HCT116 (cell line): Measurements from ENCODE around the gene COL5A2. TPM values are rescaled to one million over a fixed set of nuclear protein-coding genes. Genes with fewer than 3 reads are reported as not detected.

Experiments
- ATAC-seq: fragments of 200-7000 bp; cut with Tn5 transposase; 2 replicates; pipeline ENCODE4 v1.9.1; 2020; ENCODE audit warnings: mild to moderate bottlenecking, moderate library complexity
- BruUV-seq: library from RNA; stranded (reverse); fragments of 400-500 nt; replicated peaks from 2 replicates; lab custom pipeline; 2021; lab: Mats Ljungman, UMichigan
- CTCF ChIA-PET: fragments of 300-600 bp; sonication (Branson Sonifier 250); formaldehyde crosslinking; loops from one replicate; lab custom pipeline; 2021; ENCODE audit warnings: antibody characterized with exemption; lab: Charles Lee
- POLR2A ChIA-PET: fragments of 300-600, 350-600 bp; sonication (Branson Sonifier 250); formaldehyde crosslinking; loops from one replicate; lab custom pipeline; 2021; ENCODE audit warnings: antibody characterized with exemption; lab: Charles Lee
- RAD21 ChIA-PET, 2 experiments: fragments of 300-600 bp; sonication (Branson Sonifier 250); formaldehyde crosslinking; loops; one replicate each; lab custom pipeline; 2023; ENCODE audit warnings: low total read pairs in 2 of 2; ENCODE audit not compliant: uncharacterized antibody in 2 of 2, unreplicated experiment in 2 of 2, low non-redundant PET in 1 of 2; lab: Charles Lee
- DNase-seq: peaks from one replicate; pipeline ENCODE4 v3.0.0-alpha.2; 2010; ENCODE audit warnings: low read depth, low spot score
- H2AFZ ChIP-seq: fragments of 200-600 bp; shearing (Covaris generic), sonication (generic); 2 replicates; pipeline ENCODE4 v1.6.1; 2017; ENCODE audit warnings: low read depth, mixed run types, mixed read lengths, antibody characterized with exemption, low read length; ENCODE audit not compliant: poor library complexity, severe bottlenecking
- H3K27ac ChIP-seq: 2 replicates; pipeline ENCODE4 v1.5.1; 2012; ENCODE audit warnings: low read depth, low read length
- H3K27me3 ChIP-seq: fragments of 200-600 bp; sonication (generic); 2 replicates; pipeline ENCODE4 v1.6.1; 2016; ENCODE audit warnings: mixed run types, low read length, mixed read lengths; ENCODE audit not compliant: insufficient read depth
- H3K36me3 ChIP-seq, 2 experiments: fragments of 200-500 bp in 1 of 2; fragments of 200-600 bp in 1 of 2; sonication (Bioruptor generic) in 1 of 2; sonication (generic) in 1 of 2; 2 replicates each; pipeline versions ENCODE4 v1.5.1 to v1.6.1; 2014 to 2016; ENCODE audit warnings: low read length in 2 of 2, inconsistent platforms in 1 of 2, mixed read lengths in 1 of 2, mixed run types in 1 of 2; ENCODE audit not compliant: insufficient read depth in 2 of 2, control insufficient read depth in 1 of 2
- H3K4me1 ChIP-seq, 2 experiments: fragments of 200-600 bp in 1 of 2; sonication (generic) in 1 of 2; 2 replicates each; pipeline versions ENCODE4 v1.5.1 to v1.6.1; 2012 to 2017; ENCODE audit warnings: low read length in 2 of 2, inconsistent platforms in 1 of 2, mild to moderate bottlenecking in 1 of 2, mixed read lengths in 1 of 2, mixed run types in 1 of 2, moderate library complexity in 1 of 2; ENCODE audit not compliant: insufficient read depth in 2 of 2, control insufficient read depth in 1 of 2
- H3K4me2 ChIP-seq: fragments of 200-600 bp; sonication (generic); 2 replicates; pipeline ENCODE4 v1.6.1; 2017; ENCODE audit warnings: mixed run types, low read length, mixed read lengths
- H3K4me3 ChIP-seq, 2 experiments: fragments of 200-600 bp in 1 of 2; sonication (generic) in 1 of 2; replicated peaks in 1 of 2; 2 replicates each; pipeline ENCODE4 v1.5.1; 2011 to 2016; ENCODE audit warnings: low read length in 2 of 2, control low read depth in 1 of 2, low read depth in 1 of 2, mild to moderate bottlenecking in 1 of 2, mixed read lengths in 1 of 2, mixed run types in 1 of 2
- H3K79me2 ChIP-seq: fragments of 200-600 bp; sonication (generic); 2 replicates; pipeline ENCODE4 v1.6.1; 2017; ENCODE audit warnings: mild to moderate bottlenecking, mixed run types, low read length, moderate library complexity, mixed read lengths; ENCODE audit not compliant: insufficient read depth
- H3K9ac ChIP-seq: fragments of 200-600 bp; sonication (generic); 2 replicates; pipeline ENCODE4 v1.6.1; 2016; ENCODE audit warnings: low read length, mixed read lengths
- H3K9me2 ChIP-seq: fragments of 200-600 bp; sonication (generic), shearing (Covaris generic); 2 replicates; pipeline ENCODE4 v1.6.1; 2017; ENCODE audit warnings: mixed run types, mild to moderate bottlenecking, moderate library complexity; ENCODE audit not compliant: insufficient read depth
- H3K9me3 ChIP-seq, 2 experiments: fragments of 200-500 bp in 1 of 2; fragments of 200-600 bp in 1 of 2; sonication (Bioruptor generic) in 1 of 2; sonication (generic) in 1 of 2; 2 replicates each; pipeline ENCODE4 v1.6.1; 2014 to 2017; ENCODE audit warnings: low read length in 2 of 2, mixed read lengths in 2 of 2, inconsistent platforms in 1 of 2, low read depth in 1 of 2, mild to moderate bottlenecking in 1 of 2, mixed run types in 1 of 2, moderate library complexity in 1 of 2; ENCODE audit not compliant: control insufficient read depth in 1 of 2, insufficient read depth in 1 of 2
- H4K20me1 ChIP-seq: fragments of 200-600 bp; sonication (generic), shearing (Covaris generic); 2 replicates; pipeline ENCODE4 v1.6.1; 2017; ENCODE audit warnings: mixed run types, mild to moderate bottlenecking, moderate library complexity; ENCODE audit not compliant: insufficient read depth
- CBX3 ChIP-seq: IDR thresholded peaks from 2 replicates; pipeline ENCODE4 v1.6.1; 2012; ENCODE audit warnings: low read depth
- CEBPB ChIP-seq: IDR thresholded peaks from 2 replicates; pipeline ENCODE4 v1.6.1; 2012; ENCODE audit warnings: low read depth
- EGR1 ChIP-seq: IDR thresholded peaks from 2 replicates; pipeline ENCODE4 v1.6.1; 2012; ENCODE audit warnings: low read depth
- ELF1 ChIP-seq: IDR thresholded peaks from 2 replicates; pipeline ENCODE4 v1.6.1; 2012; ENCODE audit warnings: low read depth, borderline replicate concordance
- EZH2 ChIP-seq: fragments of 200-600 bp; sonication (generic); IDR thresholded peaks from 2 replicates; pipeline ENCODE4 v1.6.1; 2017; ENCODE audit warnings: antibody characterized with exemption, mixed run types
- EZH2phosphoT487 ChIP-seq: fragments of 200-600 bp; IDR thresholded peaks from 2 replicates; pipeline ENCODE4 v1.6.1; 2018; ENCODE audit warnings: antibody characterized with exemption, borderline replicate concordance
- FOSL1 ChIP-seq: IDR thresholded peaks from 2 replicates; pipeline ENCODE4 v1.6.1; 2012; ENCODE audit warnings: low read depth
- POLR2A ChIP-seq: IDR thresholded peaks from 2 replicates; pipeline ENCODE4 v1.7.0; 2011; ENCODE audit warnings: borderline replicate concordance; ENCODE audit not compliant: insufficient read depth, insufficient read length; ENCODE audit errors: extremely low read depth
- POLR2AphosphoS5 ChIP-seq: IDR thresholded peaks from 2 replicates; pipeline ENCODE4 v1.6.1; 2011; ENCODE audit warnings: mild to moderate bottlenecking, low read depth, low read length, moderate library complexity
- SIN3A ChIP-seq: IDR thresholded peaks from 2 replicates; pipeline ENCODE4 v1.6.1; 2012; ENCODE audit warnings: low read depth
- SP1 ChIP-seq: IDR thresholded peaks from 2 replicates; pipeline ENCODE4 v1.6.1; 2012; ENCODE audit warnings: low read depth
- SRF ChIP-seq: IDR thresholded peaks from 2 replicates; pipeline ENCODE4 v1.6.1; 2012; ENCODE audit warnings: low read depth
- TCF7L2 ChIP-seq: IDR thresholded peaks from 2 replicates; pipeline ENCODE4 v1.7.0; 2011; ENCODE audit warnings: borderline replicate concordance, inconsistent platforms; ENCODE audit not compliant: insufficient read depth, insufficient read length; ENCODE audit errors: extremely low read depth
- YY1 ChIP-seq: IDR thresholded peaks from 2 replicates; pipeline ENCODE4 v1.6.1; 2011; ENCODE audit warnings: low read length, low read depth, moderate library complexity, mild to moderate bottlenecking; ENCODE audit not compliant: insufficient replicate concordance; ENCODE audit errors: extremely low read depth
- ZFX ChIP-seq: fragments of 450-650 bp; IDR thresholded peaks from 2 replicates; pipeline ENCODE4 v1.6.1; 2017
- ZNF274 ChIP-seq: fragments of 200-500 bp; sonication (Bioruptor generic); IDR thresholded peaks from 2 replicates; pipeline ENCODE4 v1.6.1; 2014; ENCODE audit warnings: mild to moderate bottlenecking, low read depth, low read length, inconsistent platforms
- intact Hi-C: fragments of 100-400 bp; cut with micrococcal nuclease; formaldehyde crosslinking; loops from 2 replicates; pipeline ENCODE4 v1.10.0; 2022
- total RNA-seq: library from RNA; stranded (reverse); gene quantifications from one replicate; pipeline ENCODE4 v1.2.1, GENCODE V29; 2021; ENCODE audit not compliant: unreplicated experiment
- TF ChIP-seq, protein P1 (sequence below): IDR thresholded peaks from 2 replicates; pipeline ENCODE4 v1.6.1; 2011; ENCODE audit warnings: mild to moderate bottlenecking, low read length, moderate library complexity; ENCODE audit not compliant: insufficient replicate concordance; ENCODE audit errors: extremely low read depth
- TF ChIP-seq, protein P2 (sequence below): IDR thresholded peaks from 2 replicates; pipeline ENCODE4 v1.6.1; 2012
- TF ChIP-seq, protein P3 (sequence below): IDR thresholded peaks from 2 replicates; pipeline ENCODE4 v1.6.1; 2012; ENCODE audit warnings: low read depth

COL5A2 gene
- total RNA-seq, 1 experiment from 2014 or later, result 2.3 TPM

DNA sequence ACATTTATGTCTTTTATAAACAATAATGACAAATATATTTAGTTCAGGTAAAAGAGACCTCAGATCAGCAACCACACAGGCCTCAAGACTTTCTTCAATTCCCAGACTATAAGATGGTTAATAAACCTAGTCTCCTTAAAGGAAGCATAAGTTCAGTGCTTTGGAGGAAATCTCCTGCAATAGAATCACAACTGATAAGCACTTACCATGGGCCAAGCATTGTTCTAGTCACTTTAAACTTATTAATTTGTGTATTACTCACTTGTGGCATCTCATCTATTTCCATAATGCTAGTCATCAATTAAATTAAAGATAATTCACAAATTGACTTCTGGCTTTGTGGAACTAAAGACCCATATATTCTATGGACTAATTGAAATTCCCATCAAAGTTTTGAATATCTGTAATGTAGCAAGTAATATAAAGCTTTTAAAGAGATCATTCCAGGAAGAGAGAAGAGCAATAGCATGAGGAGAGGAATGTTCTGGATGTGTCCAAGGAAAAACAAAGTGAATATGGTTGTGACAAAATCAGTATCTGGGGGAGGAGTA, 163.2 kb downstream of the COL5A2 start:
- DNase-seq (no peak), ATAC-seq (no peak)
- TF ChIP-seq YY1, result no peak
- TF ChIP-seq ZFX, result no peak
- no peak for TF ChIP-seq CEBPB
- no peak for TF ChIP-seq POLR2AphosphoS5
- no peak for TF ChIP-seq EZH2
- TF ChIP-seq, protein P1, sequence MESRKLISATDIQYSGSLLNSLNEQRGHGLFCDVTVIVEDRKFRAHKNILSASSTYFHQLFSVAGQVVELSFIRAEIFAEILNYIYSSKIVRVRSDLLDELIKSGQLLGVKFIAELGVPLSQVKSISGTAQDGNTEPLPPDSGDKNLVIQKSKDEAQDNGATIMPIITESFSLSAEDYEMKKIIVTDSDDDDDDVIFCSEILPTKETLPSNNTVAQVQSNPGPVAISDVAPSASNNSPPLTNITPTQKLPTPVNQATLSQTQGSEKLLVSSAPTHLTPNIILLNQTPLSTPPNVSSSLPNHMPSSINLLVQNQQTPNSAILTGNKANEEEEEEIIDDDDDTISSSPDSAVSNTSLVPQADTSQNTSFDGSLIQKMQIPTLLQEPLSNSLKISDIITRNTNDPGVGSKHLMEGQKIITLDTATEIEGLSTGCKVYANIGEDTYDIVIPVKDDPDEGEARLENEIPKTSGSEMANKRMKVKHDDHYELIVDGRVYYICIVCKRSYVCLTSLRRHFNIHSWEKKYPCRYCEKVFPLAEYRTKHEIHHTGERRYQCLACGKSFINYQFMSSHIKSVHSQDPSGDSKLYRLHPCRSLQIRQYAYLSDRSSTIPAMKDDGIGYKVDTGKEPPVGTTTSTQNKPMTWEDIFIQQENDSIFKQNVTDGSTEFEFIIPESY, result no peak
- no peak for TF ChIP-seq EZH2phosphoT487
- TF ChIP-seq ELF1, result no peak
- TF ChIP-seq TCF7L2, result no peak
- no peak for TF ChIP-seq SIN3A
- no peak for TF ChIP-seq SP1
- TF ChIP-seq, protein P2, sequence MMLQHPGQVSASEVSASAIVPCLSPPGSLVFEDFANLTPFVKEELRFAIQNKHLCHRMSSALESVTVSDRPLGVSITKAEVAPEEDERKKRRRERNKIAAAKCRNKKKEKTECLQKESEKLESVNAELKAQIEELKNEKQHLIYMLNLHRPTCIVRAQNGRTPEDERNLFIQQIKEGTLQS, result no peak
- TF ChIP-seq EGR1, result no peak
- TF ChIP-seq FOSL1, result no peak
- no peak for TF ChIP-seq SRF
- TF ChIP-seq ZNF274, result no peak
- TF ChIP-seq, protein P3, sequence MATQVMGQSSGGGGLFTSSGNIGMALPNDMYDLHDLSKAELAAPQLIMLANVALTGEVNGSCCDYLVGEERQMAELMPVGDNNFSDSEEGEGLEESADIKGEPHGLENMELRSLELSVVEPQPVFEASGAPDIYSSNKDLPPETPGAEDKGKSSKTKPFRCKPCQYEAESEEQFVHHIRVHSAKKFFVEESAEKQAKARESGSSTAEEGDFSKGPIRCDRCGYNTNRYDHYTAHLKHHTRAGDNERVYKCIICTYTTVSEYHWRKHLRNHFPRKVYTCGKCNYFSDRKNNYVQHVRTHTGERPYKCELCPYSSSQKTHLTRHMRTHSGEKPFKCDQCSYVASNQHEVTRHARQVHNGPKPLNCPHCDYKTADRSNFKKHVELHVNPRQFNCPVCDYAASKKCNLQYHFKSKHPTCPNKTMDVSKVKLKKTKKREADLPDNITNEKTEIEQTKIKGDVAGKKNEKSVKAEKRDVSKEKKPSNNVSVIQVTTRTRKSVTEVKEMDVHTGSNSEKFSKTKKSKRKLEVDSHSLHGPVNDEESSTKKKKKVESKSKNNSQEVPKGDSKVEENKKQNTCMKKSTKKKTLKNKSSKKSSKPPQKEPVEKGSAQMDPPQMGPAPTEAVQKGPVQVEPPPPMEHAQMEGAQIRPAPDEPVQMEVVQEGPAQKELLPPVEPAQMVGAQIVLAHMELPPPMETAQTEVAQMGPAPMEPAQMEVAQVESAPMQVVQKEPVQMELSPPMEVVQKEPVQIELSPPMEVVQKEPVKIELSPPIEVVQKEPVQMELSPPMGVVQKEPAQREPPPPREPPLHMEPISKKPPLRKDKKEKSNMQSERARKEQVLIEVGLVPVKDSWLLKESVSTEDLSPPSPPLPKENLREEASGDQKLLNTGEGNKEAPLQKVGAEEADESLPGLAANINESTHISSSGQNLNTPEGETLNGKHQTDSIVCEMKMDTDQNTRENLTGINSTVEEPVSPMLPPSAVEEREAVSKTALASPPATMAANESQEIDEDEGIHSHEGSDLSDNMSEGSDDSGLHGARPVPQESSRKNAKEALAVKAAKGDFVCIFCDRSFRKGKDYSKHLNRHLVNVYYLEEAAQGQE, result no peak
- TF ChIP-seq CBX3, result no peak
- no peak for TF ChIP-seq POLR2A
- ChIA-PET CTCF (no interaction called here), RAD21 (no interaction called here), POLR2A (no interaction called here)
- Histone ChIP-seq H3K9ac (no peak overlapping the region), H3K79me2 (no peaks in the 10 kb centered on the region), H3K4me3 (no peak overlapping the region), H3K4me2 (no peak overlapping the region), H3K27ac (no peak overlapping the region), H3K4me1 (no peaks in the 10 kb centered on the region), H2AFZ (no peak overlapping the region), H3K27me3 (no peaks in the 10 kb centered on the region), H4K20me1 (no peaks in the 10 kb centered on the region), H3K36me3 (no peaks in the 10 kb centered on the region), H3K9me3 (no peaks in the 10 kb centered on the region), H3K9me2 (no peaks in the 10 kb centered on the region)
- intact Hi-C loops, result no loop called here
- no TSS peak for BruUV-seq
